Loucy (cell line): ENCODE measurements around the gene WRAP73.

Experiments used
- EZH2phosphoT487 ChIP-seq: fragments of 200-600 bp; IDR thresholded peaks from 2 replicates; pipeline ENCODE4 v1.6.1; 2018; ENCODE audit warnings: antibody characterized with exemption, mild to moderate bottlenecking, moderate library complexity, borderline replicate concordance
- TF ChIP-seq, protein P1 (sequence below): fragments of 200-600 bp; sonication (generic); conservative IDR thresholded peaks from 2 replicates; pipeline ENCODE4 v1.5.1; 2014; ENCODE audit warnings: mild to moderate bottlenecking, antibody characterized with exemption, low read length

DNA sequence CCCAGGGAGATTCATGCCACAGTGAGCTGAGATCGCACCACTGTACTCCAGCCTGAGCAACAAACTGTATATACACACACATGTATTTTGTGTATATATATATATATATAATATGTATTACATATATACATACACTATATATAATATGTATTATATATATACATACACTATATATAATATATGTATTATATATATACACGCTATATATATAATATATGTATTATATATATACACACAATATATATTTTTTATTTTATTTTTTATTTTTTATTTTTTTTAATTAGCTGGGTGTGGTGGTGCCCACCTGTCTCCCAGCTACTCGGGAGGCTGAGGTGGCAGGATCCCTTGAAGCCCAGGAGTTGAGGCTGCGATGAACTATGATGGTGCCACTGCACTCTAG, 11.7 kb upstream of the WRAP73 start:
- TF ChIP-seq, protein P1, sequence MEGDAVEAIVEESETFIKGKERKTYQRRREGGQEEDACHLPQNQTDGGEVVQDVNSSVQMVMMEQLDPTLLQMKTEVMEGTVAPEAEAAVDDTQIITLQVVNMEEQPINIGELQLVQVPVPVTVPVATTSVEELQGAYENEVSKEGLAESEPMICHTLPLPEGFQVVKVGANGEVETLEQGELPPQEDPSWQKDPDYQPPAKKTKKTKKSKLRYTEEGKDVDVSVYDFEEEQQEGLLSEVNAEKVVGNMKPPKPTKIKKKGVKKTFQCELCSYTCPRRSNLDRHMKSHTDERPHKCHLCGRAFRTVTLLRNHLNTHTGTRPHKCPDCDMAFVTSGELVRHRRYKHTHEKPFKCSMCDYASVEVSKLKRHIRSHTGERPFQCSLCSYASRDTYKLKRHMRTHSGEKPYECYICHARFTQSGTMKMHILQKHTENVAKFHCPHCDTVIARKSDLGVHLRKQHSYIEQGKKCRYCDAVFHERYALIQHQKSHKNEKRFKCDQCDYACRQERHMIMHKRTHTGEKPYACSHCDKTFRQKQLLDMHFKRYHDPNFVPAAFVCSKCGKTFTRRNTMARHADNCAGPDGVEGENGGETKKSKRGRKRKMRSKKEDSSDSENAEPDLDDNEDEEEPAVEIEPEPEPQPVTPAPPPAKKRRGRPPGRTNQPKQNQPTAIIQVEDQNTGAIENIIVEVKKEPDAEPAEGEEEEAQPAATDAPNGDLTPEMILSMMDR: no peak
- no peak for TF ChIP-seq EZH2phosphoT487
